GM12874 (cell line): ENCODE measurements around the gene TMEM170A.

Experiments
- TF ChIP-seq, protein P1 (sequence below): IDR thresholded peaks from 2 replicates; pipeline ENCODE4 v1.5.1; 2011; ENCODE audit warnings: low read depth, mild to moderate bottlenecking, control low read depth, low read length, moderate library complexity; ENCODE audit not compliant: insufficient read depth

The TMEM170A gene

DNA sequence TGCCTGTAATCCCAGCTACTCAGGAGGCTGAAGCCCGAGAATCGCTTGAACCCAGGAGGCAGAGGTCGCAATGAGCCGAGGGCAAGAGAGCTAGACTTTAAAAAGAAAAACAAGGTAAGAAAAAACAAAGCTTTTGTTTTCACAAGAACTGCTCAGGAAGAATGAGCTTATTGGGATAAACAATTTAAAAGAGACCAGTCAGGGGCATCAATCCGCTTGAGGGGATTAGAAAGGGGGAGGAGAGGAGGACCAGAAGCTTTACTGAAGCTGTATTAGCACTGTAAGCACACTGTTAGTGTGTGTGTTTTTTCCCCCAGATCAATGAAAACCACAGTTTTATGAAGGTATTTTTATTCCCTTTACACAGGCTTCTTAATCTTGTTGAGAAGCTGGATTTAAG is 8.8 kb downstream of the TMEM170A start:
- TF ChIP-seq, protein P1, sequence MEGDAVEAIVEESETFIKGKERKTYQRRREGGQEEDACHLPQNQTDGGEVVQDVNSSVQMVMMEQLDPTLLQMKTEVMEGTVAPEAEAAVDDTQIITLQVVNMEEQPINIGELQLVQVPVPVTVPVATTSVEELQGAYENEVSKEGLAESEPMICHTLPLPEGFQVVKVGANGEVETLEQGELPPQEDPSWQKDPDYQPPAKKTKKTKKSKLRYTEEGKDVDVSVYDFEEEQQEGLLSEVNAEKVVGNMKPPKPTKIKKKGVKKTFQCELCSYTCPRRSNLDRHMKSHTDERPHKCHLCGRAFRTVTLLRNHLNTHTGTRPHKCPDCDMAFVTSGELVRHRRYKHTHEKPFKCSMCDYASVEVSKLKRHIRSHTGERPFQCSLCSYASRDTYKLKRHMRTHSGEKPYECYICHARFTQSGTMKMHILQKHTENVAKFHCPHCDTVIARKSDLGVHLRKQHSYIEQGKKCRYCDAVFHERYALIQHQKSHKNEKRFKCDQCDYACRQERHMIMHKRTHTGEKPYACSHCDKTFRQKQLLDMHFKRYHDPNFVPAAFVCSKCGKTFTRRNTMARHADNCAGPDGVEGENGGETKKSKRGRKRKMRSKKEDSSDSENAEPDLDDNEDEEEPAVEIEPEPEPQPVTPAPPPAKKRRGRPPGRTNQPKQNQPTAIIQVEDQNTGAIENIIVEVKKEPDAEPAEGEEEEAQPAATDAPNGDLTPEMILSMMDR = no peak

- TF ChIP-seq, protein P1 = no peak
Measured at GRCh38 chr16:75452464-75453190, 11.9 kb downstream of the TMEM170A start.

GRCh38 chr16:75446416-75446815 is 18.1 kb downstream of the TMEM170A start:
- TF ChIP-seq, protein P1 = no peak

DNA sequence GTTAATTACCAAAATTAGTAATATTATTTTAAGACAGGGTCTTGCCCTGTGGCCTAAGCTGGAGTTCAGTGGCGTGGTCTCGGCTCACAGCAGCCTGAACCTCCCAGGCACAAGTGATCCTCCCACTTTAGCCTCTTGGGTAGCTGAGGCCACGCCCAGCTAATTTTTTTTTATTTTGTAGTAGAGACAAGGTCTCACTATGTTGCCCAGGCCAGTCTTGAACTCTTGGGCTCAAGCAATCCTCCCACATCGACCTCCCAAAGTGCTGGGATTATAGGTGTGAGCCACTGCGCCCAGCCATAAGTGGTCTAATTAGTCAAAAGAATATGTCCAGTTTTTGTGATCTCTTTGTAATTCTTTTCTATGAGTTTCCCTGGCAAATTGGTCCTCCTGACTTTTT is 19.2 kb downstream of the TMEM170A start:
- TF ChIP-seq, protein P1 = no peak

DNA sequence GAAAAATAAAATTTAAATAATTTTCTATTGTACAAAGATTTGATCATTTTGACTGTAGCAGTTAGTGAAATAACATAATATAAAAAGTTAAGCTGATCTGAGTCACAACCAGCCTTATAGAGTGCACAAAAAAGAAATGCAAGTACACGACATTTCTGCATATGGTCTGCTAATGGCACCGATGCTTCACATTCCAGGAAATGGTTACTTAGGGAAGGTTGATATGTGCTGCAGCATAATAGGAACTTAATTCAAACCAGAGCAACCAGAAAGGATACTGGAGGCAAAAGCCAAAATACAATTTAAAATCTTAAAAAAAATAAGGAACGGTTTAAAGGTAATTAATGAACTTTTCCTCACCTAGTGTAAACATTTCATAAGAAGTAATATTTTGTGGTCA is 21.2 kb downstream of the TMEM170A start:
- TF ChIP-seq, protein P1 = no peak

GRCh38 chr16:75433732-75434413 is 30.6 kb downstream of the TMEM170A start:
- TF ChIP-seq, protein P1 = no peak

GRCh38 chr16:75432828-75433731 is 31.4 kb downstream of the TMEM170A start, which contains the start of gene CFDP1:
CFDP1 (minus strand) TSS chr16:75433503; CDS start chr16:75433352, 151 bp downstream.
- TF ChIP-seq, protein P1 = 0 out of 2 replicates have a peak, but pooled peaks have one; percentile 16
